Measurements from ENCODE around the gene TXN2.

DNA sequence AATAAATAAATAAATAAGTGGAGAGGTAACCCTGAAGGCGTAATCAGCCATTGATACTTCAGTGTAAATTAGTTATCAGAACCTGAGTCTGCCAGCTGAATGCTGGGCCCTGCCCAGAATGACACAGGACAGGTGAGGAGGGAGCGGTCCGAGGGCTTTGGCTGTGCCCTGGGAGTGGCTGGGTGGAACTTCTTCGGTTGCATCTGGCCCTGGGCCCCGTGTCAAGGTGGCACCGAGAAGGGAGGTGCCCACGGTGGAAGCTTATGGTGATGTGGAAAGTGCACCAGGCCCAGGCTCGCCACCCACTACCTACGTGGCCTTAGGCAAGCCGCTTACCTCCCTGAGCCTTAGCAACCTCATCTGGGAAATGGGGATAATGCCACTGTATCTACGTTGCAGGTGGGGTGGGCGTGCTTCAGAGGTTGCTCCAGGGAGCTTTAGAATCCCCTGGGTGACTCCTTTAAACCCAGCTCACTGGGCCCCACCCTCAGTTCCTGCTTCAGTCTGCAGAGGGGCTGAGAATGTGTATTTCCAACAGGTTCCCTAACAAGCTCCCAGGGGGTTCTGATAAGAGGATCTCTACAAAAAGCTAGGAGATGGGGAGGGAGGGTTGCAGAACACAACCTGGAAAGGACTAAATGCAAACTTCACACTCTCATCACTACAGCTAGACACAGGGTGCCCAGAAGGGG is 38.8 kb downstream of the TXN2 start:
- TF ChIP-seq POLR2AphosphoS5 (IDR thresholded peaks at IDR 0.05; ENCODE audit: low read depth, low read length) (no peak), SPI1 (IDR thresholded peaks at IDR 0.05; ENCODE audit: low read depth, low read length) (no peak)
